Measurements from ENCODE around the gene MGAT4B. TPM values are rescaled to one million over a fixed set of nuclear protein-coding genes. Genes with fewer than 3 reads are reported as not detected.
A peak's percentile ranks its signal among the peaks of the same experiment; 100 is the strongest.

The MGAT4B gene
- total RNA-seq, 3 donors from 2014 or later, result 43.6 to 63.7 (median 54.5) TPM

DNA sequence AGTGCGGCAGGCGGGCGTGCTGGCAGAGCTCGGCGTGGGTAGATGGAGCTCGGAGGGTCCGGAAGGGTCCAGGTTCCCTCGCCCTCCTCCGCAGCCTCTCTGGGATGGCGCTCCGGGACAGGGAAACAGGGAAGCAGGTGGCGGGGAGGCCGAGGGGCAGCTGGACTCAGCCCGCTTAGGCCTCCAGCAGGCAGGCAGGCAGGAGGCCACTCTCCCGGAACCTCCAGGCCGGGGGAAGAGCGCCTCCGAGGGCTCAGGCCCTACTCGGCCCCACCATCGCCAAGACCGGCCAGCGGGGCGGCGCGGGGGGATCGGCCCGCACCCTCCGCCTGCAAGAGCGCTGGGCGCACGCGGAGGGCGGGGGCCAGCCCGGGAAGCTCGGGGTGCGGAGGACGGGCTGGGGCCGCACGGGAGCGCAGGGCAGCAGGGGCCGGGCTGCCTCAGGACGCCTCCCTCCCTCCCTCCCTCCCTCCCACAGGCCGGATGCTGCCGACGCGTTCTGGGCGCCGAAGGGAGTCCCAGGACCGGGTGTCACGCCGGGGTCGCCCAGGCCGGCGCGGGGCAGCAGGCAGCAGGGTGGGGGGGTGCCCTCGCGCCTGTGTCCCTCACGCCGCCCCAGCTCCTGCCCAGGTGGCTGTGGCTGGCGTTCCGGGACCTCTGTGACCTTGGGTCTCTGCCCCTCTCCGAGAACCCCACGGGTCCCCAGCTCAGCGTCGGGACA is 977 bp downstream of the MGAT4B start:
- ATAC-seq (peak; percentile 16 to 19), DNase-seq (no peak)
- H3K4me3 Mint-ChIP-seq, result peak overlapping the region; percentile 86
- H3K36me3 Mint-ChIP-seq (ENCODE audit: insufficient read depth), result peaks cover 2% of the 10 kb centered on the region
- H3K4me1 Mint-ChIP-seq (ENCODE audit: low read depth), result peaks cover 37% of the 10 kb centered on the region
- H3K9me3 Mint-ChIP-seq, result no peaks in the 10 kb centered on the region
- H3K27me3 Mint-ChIP-seq (ENCODE audit: low read depth), result no peaks in the 10 kb centered on the region

DNA sequence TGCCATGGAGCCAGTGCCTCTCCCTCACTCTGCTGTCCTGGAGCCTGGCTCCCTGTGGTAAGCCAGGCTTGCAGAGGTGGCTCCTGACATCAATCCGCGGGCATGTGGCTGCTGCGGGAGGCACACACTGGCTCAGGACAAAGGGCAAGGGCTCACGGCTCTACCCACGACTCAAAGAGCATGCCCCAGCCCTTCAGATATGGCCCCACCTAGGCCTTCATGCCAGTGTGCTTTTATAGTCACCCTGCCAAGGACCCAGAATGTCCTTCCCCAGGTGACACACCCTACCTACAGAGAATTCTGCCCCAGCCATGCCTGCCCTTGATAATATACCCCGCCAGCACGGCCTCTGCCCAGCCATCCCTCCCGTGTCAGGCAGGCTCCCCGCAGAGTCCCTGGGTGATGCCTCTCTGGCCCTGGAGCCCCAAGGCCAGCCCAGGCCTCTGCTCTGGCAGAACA is 1.6 kb downstream of the MGAT4B start:
- peak overlapping the region; percentile 86 for H3K4me3 Mint-ChIP-seq
- no peak for ATAC-seq

DNA sequence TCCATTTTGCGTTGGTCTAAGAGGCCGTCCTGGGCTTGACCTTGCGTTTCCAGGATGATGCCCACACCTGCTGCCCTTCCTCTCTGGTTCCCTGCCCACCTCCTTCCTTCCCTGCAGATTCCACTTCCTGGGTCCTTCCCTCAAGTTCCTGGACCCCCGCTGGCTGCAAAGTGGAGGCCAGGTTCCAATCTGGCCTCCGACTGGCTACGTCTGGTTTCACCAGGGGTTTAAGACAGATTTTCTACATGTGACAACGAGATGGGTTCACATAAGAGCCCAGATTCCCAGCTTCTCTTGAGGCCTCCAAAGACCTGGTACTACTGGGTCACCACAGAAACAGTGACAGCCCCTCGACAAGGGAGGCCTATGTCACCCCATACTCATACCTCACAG is 2.1 kb downstream of the MGAT4B start:
- Mint-ChIP-seq H3K4me3 (peak overlapping the region; percentile 86), H3K4me1 (ENCODE audit: low read depth) (peaks cover 37% of the 10 kb centered on the region), H3K36me3 (ENCODE audit: insufficient read depth) (peaks cover 6% of the 10 kb centered on the region), H3K9me3 (no peaks in the 10 kb centered on the region), H3K27me3 (ENCODE audit: low read depth) (no peaks in the 10 kb centered on the region)
- ATAC-seq (no peak), DNase-seq (no peak)

More for the DNA sequence above, 1.6 kb downstream of the MGAT4B start:
- Mint-ChIP-seq H3K4me1 (ENCODE audit: low read depth) (peaks cover 37% of the 10 kb centered on the region), H3K9me3 (no peaks in the 10 kb centered on the region), H3K36me3 (ENCODE audit: insufficient read depth) (peaks cover 2% of the 10 kb centered on the region), H3K27me3 (ENCODE audit: low read depth) (no peaks in the 10 kb centered on the region)
- no peak for DNase-seq

DNA sequence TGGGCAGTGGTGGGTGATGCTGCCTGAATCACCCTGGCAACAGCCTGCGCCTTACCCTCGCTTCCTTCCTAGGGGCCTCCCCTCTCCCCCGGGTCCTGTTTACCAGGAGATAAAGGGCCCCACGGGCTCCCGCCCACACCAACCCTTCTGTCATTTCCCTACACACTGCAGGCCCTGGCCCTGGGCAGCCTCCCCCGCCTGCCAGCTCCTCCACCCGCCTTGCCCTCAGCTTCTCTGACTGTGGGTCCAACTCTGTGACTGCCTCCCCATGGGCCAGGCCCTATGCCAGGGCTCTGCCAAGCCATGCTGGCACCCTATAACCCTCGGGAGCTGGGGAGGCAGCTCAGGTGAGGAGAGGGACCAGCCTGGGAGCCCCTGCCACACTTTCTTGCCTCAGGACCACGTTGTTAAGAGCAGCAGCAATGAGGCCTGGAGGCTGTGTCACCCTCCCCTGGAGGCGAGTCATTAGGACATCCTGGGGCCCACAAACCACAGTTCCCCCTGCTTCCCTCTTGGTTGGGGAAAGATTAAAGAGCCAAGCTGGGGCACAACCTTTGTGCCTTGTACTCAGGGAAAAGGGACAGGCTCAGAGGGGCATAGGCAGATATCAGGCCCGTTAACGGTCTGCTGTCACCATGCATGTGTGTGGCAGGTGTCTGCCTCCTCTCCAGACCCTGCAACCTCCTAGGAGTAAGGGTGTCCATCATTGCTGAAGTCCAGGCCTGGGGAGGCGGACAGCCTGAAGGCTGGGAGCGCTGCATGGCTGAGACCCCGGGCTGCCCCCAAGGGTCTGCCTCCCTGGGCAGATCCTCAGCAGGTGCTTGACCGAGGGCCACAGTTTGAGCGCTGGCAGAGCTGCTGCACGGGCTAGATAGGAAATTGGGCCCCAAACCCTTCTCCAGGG is 2.8 kb downstream of the MGAT4B start:
- Mint-ChIP-seq H3K9me3 (no peaks in the 10 kb centered on the region), H3K36me3 (ENCODE audit: insufficient read depth) (peaks cover 10% of the 10 kb centered on the region), H3K27me3 (ENCODE audit: low read depth) (no peaks in the 10 kb centered on the region), H3K4me1 (ENCODE audit: low read depth) (peaks cover 37% of the 10 kb centered on the region), H3K4me3 (peak overlapping the region; percentile 86)
- DNase-seq (no peak), ATAC-seq (peak; percentile 20 to 29)

DNA sequence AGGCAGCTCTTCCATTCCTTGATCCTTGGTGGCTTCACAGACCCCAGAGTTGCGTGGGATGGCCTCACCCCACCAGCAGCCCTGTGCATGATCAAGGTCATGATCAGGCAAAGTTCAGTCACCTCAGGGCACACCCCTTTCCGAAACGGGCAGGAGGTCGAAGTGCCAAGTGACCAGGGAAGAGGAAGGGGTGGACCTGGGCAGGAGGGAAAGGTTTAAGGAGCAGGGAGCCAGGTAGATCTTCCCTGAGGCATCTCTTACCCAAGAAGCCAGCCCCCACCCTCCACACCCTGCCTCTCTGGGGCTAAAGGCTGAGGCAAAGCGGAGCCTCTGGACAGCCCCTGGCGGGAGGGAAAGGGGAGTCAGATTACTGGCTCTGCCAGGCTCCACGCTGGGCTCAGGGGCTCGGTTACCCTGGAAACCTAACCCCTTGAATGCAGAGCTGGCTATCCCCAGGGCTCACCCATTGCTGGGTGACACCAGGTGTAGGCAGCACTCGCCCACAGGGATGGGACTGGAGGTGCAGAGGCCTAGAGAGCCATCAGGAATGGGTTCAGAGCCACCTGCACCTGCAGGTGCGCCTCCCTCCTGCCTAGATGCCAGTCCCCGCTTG is 3.6 kb downstream of the MGAT4B start:
- Mint-ChIP-seq H3K4me1 (ENCODE audit: low read depth) (peaks cover 34% of the 10 kb centered on the region), H3K36me3 (ENCODE audit: insufficient read depth) (peaks cover 10% of the 10 kb centered on the region), H3K4me3 (no peak overlapping the region), H3K27me3 (ENCODE audit: low read depth) (no peaks in the 10 kb centered on the region), H3K9me3 (no peaks in the 10 kb centered on the region)
- ATAC-seq (no peak), DNase-seq (no peak)

DNA sequence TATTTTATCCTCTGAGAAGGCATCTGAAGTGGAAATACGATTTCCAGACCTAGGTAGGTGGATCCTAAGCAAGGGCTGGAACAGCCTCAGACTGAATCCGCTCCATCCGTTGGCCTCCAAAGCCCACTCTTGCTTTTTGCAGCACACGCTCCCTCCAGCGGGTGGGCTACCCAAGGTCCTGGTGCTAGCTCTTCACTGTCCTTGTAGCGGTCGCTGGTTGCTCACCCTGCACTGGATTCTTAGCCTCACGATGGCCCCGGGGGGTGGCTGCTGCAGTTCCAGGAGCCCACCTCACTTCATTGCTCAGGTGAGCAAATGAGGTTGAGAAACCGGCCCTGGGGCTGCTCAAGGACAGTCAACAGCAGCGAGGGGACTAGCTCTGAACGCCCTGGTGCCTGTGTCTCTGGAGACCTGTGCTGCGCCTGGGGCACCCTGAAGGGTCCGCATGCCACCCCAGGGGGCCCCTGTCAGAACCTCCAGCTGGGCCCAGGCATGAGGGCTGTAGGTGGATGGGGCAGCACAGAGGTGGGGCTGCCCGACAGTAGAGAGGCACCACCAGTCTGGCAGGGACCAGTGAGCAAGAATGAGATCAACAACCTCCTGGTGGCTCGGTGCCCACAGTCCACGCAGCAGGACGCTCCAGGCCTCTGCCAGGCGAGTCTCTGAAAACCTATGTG is 4.3 kb downstream of the MGAT4B start:
- Mint-ChIP-seq H3K4me1 (ENCODE audit: low read depth) (peaks cover 33% of the 10 kb centered on the region), H3K36me3 (ENCODE audit: insufficient read depth) (peaks cover 10% of the 10 kb centered on the region), H3K4me3 (no peak overlapping the region), H3K9me3 (no peaks in the 10 kb centered on the region), H3K27me3 (ENCODE audit: low read depth) (no peaks in the 10 kb centered on the region)
- DNase-seq (no peak), ATAC-seq (no peak)

DNA sequence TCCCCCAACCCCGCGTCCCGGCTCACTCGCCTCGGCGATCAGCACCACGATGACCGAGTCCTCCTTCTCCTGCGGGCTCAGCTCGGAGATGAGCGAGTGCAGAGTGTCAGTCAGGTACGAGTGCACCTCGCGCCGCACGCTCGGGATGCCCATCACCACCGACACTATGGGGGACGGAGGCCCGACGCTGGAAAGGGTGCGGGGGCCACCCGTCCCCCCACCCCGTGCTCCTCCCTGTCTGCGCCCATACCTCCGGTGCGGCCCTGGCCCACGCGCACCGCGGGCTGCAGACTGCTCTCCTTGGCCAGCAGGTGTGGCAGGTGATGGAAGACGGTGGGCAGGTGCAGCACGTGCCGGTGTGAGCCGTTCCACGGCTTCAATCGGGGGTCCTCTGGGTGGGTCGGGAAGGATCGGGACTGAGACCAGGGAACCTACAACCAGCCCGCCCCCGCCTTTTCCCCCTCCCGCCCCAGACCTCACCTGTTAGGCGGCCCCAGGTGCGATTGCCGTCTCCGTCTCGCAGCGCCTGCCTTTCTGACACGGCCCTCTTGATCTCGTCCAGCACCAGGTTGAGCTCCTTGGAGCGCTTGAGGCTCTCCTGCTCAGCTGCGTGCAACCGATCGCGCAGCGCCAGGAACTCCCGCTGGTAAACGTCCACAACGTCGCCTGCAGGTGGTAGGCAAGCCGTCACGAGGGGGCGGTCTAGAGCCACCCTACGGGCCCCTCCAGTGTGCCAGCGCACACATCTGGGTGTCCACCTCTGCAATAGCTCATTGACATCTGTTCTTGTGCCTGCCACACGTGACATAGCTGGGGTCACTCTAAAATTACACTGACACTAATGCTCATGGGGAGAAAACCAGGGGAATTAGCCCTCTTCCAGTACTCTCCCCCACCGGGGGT is 5.1 kb downstream of the MGAT4B start:
- Mint-ChIP-seq H3K27me3 (ENCODE audit: low read depth) (no peaks in the 10 kb centered on the region), H3K36me3 (ENCODE audit: insufficient read depth) (peaks cover 10% of the 10 kb centered on the region), H3K4me3 (no peak overlapping the region), H3K4me1 (ENCODE audit: low read depth) (peaks cover 39% of the 10 kb centered on the region), H3K9me3 (no peaks in the 10 kb centered on the region)
- ATAC-seq, result peak; percentile 44 to 51
- peak; percentile 88 for DNase-seq

DNA sequence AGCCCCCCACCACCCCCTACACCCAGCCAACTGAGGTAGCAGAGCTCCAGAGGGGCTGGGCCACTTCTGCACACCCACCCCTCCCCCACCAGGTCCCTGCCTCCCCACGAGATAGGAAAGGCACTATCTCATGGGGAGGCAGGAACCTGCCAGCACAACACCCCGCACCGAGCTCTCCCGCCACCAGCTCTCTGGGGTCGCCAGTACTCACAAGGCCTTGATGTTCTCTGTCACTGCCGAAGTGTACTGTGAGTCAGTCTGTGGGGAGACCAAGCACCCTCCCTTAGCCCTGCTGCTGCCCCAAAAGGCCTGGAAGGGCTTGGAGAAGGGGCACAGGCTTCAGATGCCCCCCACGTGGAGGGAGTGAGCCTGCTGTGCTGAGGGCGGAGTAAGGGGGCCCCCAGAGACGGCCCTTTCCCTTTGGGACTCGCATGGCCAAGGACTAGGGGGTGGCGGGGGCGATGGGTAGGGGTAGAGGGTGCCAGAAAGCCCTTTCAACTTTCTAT is 5.9 kb downstream of the MGAT4B start:
- H3K9me3 Mint-ChIP-seq, result no peaks in the 10 kb centered on the region

DNA sequence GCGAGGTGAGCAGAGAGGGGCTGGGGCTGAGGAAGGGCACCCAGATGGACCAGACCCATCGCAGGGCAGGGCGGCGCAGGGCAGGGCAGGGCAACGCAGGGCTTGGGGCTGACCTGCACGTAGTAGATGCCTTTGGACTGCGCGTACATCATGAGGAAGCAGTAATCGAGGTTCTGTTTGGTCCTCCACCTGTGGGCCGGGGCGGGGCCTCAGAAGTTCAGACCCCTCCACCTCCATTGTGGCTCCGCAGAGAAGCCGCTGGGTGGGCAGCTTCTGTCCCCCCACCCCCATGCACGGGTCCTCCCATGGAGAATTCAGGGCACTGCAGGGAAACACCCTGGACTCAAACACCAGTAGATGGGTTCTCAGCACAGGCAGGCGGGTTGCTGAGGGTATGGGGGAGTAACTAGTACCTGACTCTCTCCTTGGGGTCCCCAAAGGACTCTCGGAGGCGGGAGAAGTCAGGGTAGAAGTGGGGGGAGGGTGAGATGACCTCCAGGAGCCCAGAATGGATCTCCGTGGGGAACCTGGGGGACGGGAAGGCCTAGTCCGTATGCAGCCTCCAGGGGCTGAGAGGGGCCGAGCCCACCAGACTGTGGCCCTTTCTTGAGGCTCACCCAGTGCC is 6.5 kb downstream of the MGAT4B start:
- Mint-ChIP-seq H3K4me3 (no peak overlapping the region), H3K4me1 (ENCODE audit: low read depth) (peaks cover 36% of the 10 kb centered on the region), H3K36me3 (ENCODE audit: insufficient read depth) (peaks cover 10% of the 10 kb centered on the region), H3K9me3 (no peaks in the 10 kb centered on the region), H3K27me3 (ENCODE audit: low read depth) (no peaks in the 10 kb centered on the region)
- ATAC-seq (no peak), DNase-seq (no peak)

More for the DNA sequence above, 5.9 kb downstream of the MGAT4B start:
- no peak for DNase-seq
- H3K4me3 Mint-ChIP-seq, result no peak overlapping the region
- no peak for ATAC-seq
- H3K36me3 Mint-ChIP-seq (ENCODE audit: insufficient read depth), result peaks cover 10% of the 10 kb centered on the region
- H3K4me1 Mint-ChIP-seq (ENCODE audit: low read depth), result peaks cover 39% of the 10 kb centered on the region
- no peaks in the 10 kb centered on the region for H3K27me3 Mint-ChIP-seq (ENCODE audit: low read depth)

DNA sequence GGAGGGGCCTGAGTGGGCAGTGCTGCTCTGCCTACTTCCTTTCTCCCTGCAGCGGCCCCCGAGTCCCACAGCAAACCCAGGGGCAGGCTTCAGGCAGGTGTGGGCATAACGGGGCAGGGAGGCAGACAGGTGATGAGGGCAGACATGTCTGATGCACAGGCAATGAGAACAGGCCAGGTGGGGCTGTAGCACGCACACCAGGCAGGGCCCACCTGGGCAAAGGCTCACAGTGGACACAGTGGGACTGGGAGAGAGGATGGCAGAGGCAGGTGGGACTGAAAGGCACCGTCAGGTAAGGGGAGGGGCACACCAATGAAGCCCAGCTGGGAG is 7.1 kb downstream of the MGAT4B start:
- DNase-seq (no peak), ATAC-seq (no peak)
- Mint-ChIP-seq H3K36me3 (ENCODE audit: insufficient read depth) (peaks cover 10% of the 10 kb centered on the region), H3K9me3 (no peaks in the 10 kb centered on the region), H3K4me1 (ENCODE audit: low read depth) (peaks cover 36% of the 10 kb centered on the region), H3K27me3 (ENCODE audit: low read depth) (no peaks in the 10 kb centered on the region), H3K4me3 (no peak overlapping the region)

DNA sequence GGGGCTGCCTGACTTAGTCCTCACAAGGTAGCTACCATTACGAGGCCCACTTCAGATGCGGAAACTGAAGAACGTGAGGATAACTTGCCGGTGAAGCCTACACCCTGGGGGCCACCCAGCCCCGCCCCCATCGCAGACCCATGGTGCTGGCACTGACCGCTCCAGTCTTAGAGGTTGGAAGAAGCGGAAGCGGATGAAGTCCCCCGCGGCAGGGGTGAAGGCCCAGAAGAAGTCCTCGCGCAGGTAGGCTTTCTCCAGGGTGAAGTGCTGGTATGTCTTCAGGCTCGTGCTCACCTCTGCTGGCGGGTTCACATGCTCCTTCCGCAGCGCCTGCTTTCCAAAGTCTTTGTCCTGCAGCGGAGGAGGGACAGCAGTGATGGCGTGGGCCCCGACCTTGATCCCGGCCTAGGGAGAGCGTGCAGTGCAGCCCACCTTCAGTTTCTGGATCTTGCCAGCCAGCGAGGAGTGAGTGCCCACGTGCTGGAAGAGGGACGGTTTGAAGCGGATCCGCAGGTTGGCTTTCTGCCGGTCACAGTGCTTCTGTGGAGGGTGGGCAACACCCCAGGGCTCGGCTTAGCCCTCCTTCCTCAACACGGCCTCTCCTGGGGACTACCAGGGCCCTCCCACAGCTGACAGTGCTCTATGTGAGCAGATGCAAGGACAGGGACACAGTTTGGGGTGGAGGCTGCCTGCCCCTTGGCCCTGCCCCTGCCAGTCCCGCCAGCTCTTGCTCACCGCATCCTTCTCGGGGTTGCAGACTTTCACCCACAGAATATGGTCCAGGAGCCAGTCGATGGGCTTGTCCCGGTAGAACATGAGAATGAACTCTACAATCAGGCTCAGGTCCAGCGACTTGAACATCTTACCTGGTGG is 7.7 kb downstream of the MGAT4B start:
- peaks cover 10% of the 10 kb centered on the region for H3K36me3 Mint-ChIP-seq (ENCODE audit: insufficient read depth)
- peaks cover 36% of the 10 kb centered on the region for H3K4me1 Mint-ChIP-seq (ENCODE audit: low read depth)
- ATAC-seq (no peak), DNase-seq (no peak)
- H3K4me3 Mint-ChIP-seq, result no peak overlapping the region
- no peaks in the 10 kb centered on the region for H3K9me3 Mint-ChIP-seq
- H3K27me3 Mint-ChIP-seq (ENCODE audit: low read depth), result no peaks in the 10 kb centered on the region

DNA sequence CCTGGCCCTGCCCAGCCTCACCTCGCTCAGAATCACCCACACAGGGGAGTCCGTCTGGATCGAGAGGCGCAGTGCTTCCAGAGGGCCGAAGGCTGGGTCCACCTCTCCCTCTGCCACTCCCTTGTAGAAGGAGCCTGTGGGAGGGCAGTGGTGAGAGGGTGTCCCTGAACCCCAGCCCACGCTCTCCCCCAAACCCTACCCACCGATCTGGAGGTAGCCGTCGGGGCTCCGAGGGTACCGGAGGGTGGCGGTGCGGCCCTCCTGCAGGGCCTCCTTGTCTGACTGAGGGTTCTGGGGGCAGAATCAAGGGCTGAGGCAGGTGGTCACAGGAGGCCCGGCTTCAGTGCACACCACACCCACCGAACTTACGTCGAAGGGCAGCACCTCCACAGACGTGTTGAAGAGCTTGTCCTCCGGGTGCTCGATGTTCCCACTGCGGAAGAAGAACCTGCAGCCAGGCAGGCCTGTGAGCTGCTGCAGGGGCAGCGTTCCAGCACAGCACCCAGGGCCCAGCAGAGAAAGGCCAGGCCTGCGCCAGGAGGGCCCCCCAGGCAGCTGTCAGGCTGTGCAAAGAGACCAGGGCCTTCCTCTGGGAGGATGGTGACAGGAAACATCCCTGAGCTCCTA is 8.4 kb downstream of the MGAT4B start:
- Mint-ChIP-seq H3K27me3 (ENCODE audit: low read depth) (no peaks in the 10 kb centered on the region), H3K4me3 (no peak overlapping the region), H3K4me1 (ENCODE audit: low read depth) (peaks cover 37% of the 10 kb centered on the region), H3K9me3 (no peaks in the 10 kb centered on the region), H3K36me3 (ENCODE audit: insufficient read depth) (peaks cover 10% of the 10 kb centered on the region)
- DNase-seq (no peak), ATAC-seq (no peak)
